Measurements from ENCODE around the gene NRXN3. TPM values are rescaled to one million over a fixed set of nuclear protein-coding genes. Genes with fewer than 3 reads are reported as not detected.

Gene NRXN3
- total RNA-seq, 4 donors from 2014 or later, result 4.1 to 11.9 (median 5.8) TPM

- no peak overlapping the region for H3K4me3 ChIP-seq
- no peaks in the 10 kb centered on the region for H3K27me3 ChIP-seq
- H3K36me3 ChIP-seq, result no peaks in the 10 kb centered on the region
- in situ Hi-C loops (cut with MboI; ENCODE audit: low pct_ligation_motif_present in 1 of 4, low pct_unique_long_range_greater_than_20kb in 1 of 4, low sequenced_read_pairs in 3 of 4) (no loop called here), intact Hi-C loops (cut with DNase I; ENCODE audit: low total_unique reads) (no loop called here)
- DNase-seq, result peak; percentile 49
- H3K9me3 ChIP-seq, result no peaks in the 10 kb centered on the region
- H3K4me1 ChIP-seq, result no peaks in the 10 kb centered on the region
- 47 to 73% methylated on average over 9 to 13 of the region's 13 CpGs for WGBS, 2 donors (ENCODE audit: low coverage in 1 of 2)
- no peak overlapping the region for H3K27ac ChIP-seq
- TF ChIP-seq EP300 (IDR thresholded peaks at IDR 0.05; ENCODE audit: low read depth) (no peak), CTCF (IDR thresholded peaks at IDR 0.05) (peak; percentile 47 to 66 (median 60)), POLR2A (IDR thresholded peaks at IDR 0.05) (no peak), POLR2AphosphoS5 (IDR thresholded peaks at IDR 0.05) (no peak)
Observed at GRCh38 chr14:78448164-78449094, 278.3 kb downstream of the NRXN3 start.

GRCh38 chr14:78450669-78451318 is 280.6 kb downstream of the NRXN3 start:
- Histone ChIP-seq H3K9me3 (no peaks in the 10 kb centered on the region), H3K27me3 (no peaks in the 10 kb centered on the region), H3K4me3 (no peak overlapping the region), H3K4me1 (no peaks in the 10 kb centered on the region), H3K36me3 (no peaks in the 10 kb centered on the region), H3K27ac (no peak overlapping the region)
- whole genome bisulfite sequencing, 2 donors (ENCODE audit: low coverage in 1 of 2), result 60 to 74% methylated on average over 1 to 6 of the region's 6 CpGs
- in situ Hi-C loops (cut with MboI; ENCODE audit: low pct_ligation_motif_present in 1 of 4, low pct_unique_long_range_greater_than_20kb in 1 of 4, low sequenced_read_pairs in 3 of 4) (no loop called here), intact Hi-C loops (cut with DNase I; ENCODE audit: low total_unique reads) (no loop called here)
- DNase-seq, result no peak
- TF ChIP-seq POLR2AphosphoS5 (IDR thresholded peaks at IDR 0.05), result no peak
- no peak for TF ChIP-seq POLR2A (IDR thresholded peaks at IDR 0.05)
- TF ChIP-seq CTCF (IDR thresholded peaks at IDR 0.05), result no peak
- TF ChIP-seq EP300 (IDR thresholded peaks at IDR 0.05; ENCODE audit: low read depth), result no peak

- in situ Hi-C loops (cut with MboI; ENCODE audit: low pct_ligation_motif_present in 1 of 4, low pct_unique_long_range_greater_than_20kb in 1 of 4, low sequenced_read_pairs in 3 of 4), result no loop called here
- 43 to 76% methylated on average over 2 of the region's 2 CpGs for WGBS, 2 donors (ENCODE audit: low coverage in 1 of 2)
Observed at GRCh38 chr14:78451319-78451695, 281.1 kb downstream of the NRXN3 start.

More at GRCh38 chr14:78451319-78451695, 281.1 kb downstream of the NRXN3 start:
- TF ChIP-seq POLR2AphosphoS5 (IDR thresholded peaks at IDR 0.05), result no peak
- TF ChIP-seq CTCF (IDR thresholded peaks at IDR 0.05), result no peak
- no peak for TF ChIP-seq POLR2A (IDR thresholded peaks at IDR 0.05)
- TF ChIP-seq EP300 (IDR thresholded peaks at IDR 0.05; ENCODE audit: low read depth), result no peak
- Histone ChIP-seq H3K4me3 (no peak overlapping the region), H3K9me3 (no peaks in the 10 kb centered on the region), H3K27me3 (no peaks in the 10 kb centered on the region), H3K27ac (no peak overlapping the region), H3K36me3 (no peaks in the 10 kb centered on the region), H3K4me1 (no peaks in the 10 kb centered on the region)
- DNase-seq, result no peak
- intact Hi-C loops (cut with DNase I; ENCODE audit: low total_unique reads), result no loop called here
